Kidney capillary endothelial cell (primary cell): Measurements from ENCODE around the gene ISY1.
"Not testable (repeated sequence)": the region's sequence is repeated elsewhere in the genome, so short reads cannot be mapped to it uniquely, and the experiment has no call there.

Experiments used
- DNase-seq: peaks from one replicate; pipeline ENCODE4 v3.0.0-alpha.2; 2018; ENCODE audit warnings: low spot score

The ISY1 gene

DNA sequence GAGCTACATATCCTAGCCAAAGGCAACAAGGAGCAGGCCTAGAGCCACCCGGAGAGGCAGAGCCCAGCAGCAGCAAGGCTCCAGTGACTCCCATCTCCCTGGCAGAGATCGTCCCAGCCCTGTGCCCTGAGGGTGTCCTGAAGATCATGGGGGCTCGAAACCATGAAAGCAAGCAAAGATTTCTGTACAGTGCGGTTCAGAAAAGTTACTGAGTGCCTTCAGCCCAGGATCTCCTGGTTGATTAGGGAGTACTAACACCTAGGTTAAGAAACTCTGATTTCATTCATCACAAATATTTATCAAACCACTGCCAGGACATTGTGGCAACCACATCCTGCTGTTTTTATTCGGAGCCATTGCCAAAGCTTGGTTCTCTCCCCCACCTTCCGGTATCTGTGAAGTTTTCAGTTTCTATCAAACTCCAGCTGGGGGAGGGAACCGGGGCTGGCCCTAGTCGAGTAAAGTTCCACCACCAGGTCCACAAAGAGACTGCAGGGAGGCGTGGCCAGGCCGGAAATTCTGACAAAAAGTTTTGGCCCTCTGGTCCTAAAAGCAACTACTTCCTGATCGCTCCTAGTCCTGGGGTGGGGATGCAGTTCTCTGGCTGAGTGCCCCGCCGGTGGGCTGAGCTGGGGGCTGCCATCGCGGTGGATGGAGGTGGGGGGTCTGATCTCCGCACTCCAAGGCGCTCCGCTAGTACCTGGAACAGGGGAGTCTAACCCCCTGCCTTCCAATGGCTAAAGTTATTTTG lies 40.4 kb downstream of the ISY1 start:
- peak; percentile 83 for DNase-seq

DNA sequence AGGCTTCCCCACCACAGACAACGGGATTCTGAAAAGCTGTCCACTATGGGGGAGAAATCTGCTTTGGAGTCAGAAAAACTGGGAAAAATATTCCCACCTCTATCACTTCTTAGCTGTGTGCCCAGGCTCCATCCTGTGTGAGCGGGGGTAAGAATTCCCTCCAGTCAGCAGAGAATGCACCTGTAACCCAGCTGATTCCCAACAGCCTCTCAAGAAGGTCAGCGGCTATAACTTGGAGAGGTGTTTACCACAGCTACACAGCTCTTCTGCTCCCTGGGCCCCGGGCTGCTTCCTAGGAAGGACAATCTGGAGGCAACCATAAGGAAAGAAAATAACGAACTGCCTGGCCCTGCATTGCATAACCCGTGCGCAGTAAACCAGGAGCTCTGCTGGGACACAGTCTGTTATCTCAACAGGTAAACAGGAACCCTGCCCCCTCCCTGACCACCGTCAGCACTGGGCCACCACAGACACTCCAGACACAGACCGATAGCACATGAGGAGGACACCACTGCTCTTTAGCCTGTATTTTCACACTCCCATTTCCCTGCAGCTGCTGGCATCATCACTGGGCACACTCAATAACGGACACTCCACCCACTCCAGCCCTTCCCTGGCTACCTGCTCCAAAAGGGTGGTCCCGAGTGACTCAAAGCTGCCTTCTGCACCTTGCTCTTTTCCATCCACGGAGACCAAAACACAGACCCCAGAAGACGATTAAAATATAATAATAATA lies 41.3 kb downstream of the ISY1 start:
- no peak for DNase-seq

DNA sequence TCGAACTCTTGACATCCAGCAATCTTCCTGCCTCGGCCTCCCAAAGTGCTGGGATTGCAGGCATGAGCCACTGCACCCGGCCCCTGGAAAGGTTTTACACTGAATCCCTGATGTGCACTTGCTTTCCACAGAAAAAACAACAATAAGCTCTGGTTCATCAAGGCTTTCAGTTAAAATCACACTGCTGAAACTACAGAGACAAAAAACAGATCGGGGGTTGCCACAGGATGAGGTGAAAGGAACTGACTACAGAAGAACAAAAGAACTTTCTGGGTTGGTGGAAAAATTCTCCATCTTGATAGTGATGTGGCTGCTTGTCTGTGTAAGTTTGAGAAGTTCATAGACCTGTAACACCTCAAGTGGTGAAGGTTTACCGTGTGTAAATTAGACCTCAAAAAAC lies 42.1 kb downstream of the ISY1 start:
- DNase-seq, result no peak

GRCh38 chr3:129117134-129117533 lies 43.7 kb downstream of the ISY1 start:
- DNase-seq, result no peak

DNA sequence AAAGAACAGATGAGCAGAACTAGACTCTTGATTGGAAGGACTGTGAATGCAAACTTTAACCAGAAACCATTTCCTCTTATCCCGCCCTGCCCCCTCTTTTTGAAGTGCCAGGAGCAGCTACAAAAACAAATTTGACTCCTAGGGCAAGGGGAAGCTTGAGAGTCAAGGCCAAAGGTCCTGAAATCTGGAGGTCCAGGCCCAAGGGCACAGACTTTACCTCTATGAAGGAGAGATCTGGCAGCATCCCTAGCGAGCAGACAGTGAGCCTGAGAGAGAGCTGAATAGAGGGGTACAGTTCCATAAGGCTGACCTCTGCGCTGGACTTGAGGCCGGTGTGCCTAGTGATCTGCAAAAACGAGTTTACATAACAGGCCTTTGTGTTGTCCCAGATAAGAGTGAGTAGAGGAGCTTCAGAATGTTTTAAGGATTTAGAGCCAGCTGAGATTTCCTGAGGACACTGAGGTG lies 44.3 kb downstream of the ISY1 start:
- DNase-seq, result no peak

DNA sequence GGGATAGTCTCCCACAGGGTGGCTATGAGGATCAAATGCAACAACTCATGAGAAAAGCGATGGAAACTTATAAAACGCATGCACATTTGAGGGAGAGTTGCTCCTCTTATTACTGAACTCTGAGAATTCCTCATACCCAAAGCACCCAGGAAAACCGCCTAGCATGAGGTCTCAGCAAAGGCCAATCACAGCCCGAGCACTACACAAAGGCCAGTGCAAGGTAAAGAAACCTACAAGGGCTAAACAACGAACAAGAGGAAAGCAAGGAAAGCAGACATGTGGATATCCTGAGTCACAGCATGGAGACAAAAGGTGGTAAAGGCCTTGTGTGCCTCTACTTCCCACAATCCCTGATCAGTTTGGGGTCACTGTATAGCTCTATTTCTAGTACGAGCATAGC lies 46.4 kb downstream of the ISY1 start:
- no peak for DNase-seq

GRCh38 chr3:129112308-129113052 lies 48.4 kb downstream of the ISY1 start:
- peak; percentile 17 for DNase-seq

GRCh38 chr3:129111076-129111780 lies 49.6 kb downstream of the ISY1 start:
- DNase-seq, result not testable (repeated sequence)

DNA sequence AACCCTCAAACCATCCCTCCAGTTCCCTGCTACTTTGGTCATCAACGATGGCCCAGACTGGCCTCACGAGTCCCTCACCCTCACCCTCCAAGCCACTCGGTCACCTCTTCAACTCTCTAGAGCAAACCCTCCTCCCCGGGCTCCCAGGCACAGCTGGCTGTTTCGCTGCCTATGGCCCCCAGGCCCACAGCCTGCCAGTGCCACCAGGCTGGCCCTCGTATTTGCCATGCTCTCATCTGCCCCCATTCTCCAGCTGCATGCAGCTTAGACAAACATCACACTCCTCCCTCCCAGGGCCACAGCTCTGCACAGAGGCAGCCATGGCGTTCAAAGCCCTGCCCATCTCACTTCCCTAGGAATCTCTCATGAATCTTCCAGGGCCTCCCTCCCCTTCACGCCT lies 53.1 kb downstream of the ISY1 start:
- no peak for DNase-seq

GRCh38 chr3:129106866-129107565 lies 53.8 kb downstream of the ISY1 start:
- no peak for DNase-seq

GRCh38 chr3:129106320-129106719 lies 54.5 kb downstream of the ISY1 start:
- no peak for DNase-seq

- no peak for DNase-seq
Observed at GRCh38 chr3:129105862-129106261, 55.0 kb downstream of the ISY1 start.

DNA sequence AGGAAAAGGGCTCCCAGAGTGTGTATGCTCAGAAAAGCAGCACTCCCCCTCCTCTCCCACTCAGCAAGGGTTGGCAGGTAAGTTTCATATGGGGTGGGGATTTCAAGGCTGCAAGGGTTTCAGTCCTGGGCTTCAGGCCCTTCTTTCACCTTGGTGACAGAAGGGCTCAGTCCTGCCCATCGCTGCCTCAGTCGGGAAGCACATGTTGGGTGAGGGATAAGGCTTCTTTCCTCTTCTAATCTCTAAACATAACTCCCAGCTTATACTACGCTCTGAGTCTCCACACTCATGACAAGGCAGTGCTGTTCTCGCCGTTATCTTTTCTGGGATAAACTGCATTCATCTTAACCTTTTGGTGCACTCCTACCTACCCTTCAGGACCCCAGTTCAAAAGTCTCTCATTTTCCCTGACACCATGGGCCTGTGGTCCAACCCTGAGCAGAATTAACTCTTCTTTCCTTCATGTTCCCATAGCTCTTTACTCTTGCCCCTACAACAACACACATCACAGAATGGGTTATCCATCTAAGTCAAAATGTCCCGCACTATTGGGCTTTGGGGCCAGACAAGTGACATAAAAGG lies 56.3 kb downstream of the ISY1 start:
- DNase-seq, result no peak

- DNase-seq, result no peak
Observed at GRCh38 chr3:129104051-129104450, 56.8 kb downstream of the ISY1 start.

DNA sequence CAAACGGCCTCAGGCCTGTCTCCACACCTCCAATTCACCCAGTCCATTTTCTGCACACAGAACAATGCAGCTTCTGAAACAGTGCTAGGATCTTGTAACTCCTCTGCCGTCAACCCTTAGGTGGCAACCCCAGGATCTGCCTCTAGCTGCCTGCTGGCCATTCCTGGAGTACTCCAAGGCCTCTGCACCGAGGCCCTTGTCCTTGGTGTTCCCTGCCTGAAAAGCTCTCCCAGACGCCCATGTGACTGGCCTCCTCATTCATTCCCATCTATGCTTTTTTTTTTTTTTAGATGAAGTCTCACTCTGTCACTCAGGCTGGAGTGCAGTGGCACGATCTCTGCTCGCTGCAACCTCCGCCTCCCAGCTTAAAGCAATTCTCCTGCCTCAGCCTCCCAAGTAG lies 57.6 kb downstream of the ISY1 start:
- DNase-seq, result no peak

GRCh38 chr3:129101370-129102138 lies 59.3 kb downstream of the ISY1 start:
- DNase-seq, result no peak

DNA sequence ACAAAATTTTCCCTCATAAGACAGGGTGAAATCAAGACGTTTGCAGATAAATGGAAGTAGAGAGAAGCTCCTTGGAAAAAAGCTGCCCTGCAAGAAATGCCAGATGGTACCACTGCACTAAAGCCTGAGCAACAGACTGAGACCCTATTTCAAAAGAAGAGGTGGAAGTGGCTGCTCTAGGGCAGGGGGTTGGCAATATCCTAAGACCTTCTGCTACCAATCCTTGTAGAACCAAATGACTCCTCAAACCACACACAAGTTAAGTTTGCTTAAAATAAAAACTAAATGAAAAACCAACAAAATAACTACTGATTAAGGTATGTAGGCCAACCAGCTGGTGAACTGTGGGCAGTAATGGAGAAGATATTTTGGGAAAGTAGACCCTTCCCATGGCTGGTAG lies 60.6 kb downstream of the ISY1 start:
- DNase-seq, result no peak

DNA sequence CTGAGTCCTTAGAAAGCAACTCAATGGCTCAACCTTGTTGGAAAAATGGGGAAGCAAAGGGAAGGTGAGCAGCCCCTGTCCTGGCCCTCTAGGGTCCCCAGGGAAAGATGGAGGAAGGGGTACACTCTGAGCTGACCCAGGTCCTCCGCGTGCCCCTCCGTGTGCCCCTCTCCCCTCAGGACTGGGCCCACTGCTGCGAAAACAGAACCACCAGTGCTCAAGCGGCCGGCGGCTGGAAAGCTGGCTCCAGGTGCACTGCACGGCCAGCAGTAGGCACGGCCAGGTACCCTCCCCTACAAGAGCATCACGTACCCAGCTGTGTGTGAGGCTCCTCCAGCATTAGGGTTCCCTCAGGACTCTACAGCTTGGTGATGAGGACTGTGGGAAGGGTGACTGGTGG lies 65.6 kb downstream of the ISY1 start:
- no peak for DNase-seq

- not testable (repeated sequence) for DNase-seq
Observed at GRCh38 chr3:129088312-129088711, 72.6 kb downstream of the ISY1 start.

DNA sequence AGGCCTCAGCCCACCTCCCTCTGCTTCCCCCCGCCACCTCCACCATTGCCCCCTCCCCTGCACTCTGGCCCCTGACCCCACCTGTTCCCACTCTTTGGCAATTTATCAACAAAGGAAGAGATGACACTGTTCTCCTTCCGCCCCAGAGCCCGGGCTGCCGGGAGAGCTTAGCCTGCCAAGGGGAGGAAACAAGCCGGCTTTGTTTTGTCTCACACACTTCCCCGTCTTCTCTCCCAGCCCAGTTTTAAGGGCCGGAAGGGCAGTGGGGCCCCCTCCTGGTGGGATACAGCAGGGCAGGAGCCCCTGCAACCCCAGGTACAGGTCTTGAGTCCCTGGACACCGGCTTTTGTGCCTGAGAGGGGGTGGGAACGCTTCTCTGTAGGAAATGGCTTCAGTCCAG lies 73.0 kb downstream of the ISY1 start:
- DNase-seq, result not testable (repeated sequence)
